OCI-LY7 (cell line): Measurements from ENCODE around the gene NKAIN2. TPM values are rescaled to one million over a fixed set of nuclear protein-coding genes. Genes with fewer than 3 reads are reported as not detected.
A peak's percentile ranks its signal among the peaks of the same experiment; 100 is the strongest.

Source experiments
- BruUV-seq: library from RNA; stranded (reverse); fragments of 400-500 nt; replicated peaks from 2 replicates; lab custom pipeline; 2021; lab: Mats Ljungman, UMichigan
- CTCF ChIA-PET: fragments of 300-600 bp; sonication (Branson Sonifier 250); formaldehyde crosslinking; loops from one replicate; lab custom pipeline; 2022; ENCODE audit warnings: antibody characterized with exemption; ENCODE audit not compliant: unreplicated experiment; lab: Charles Lee
- POLR2A ChIA-PET: fragments of 300-600 bp; sonication (Branson Sonifier 250); formaldehyde crosslinking; loops from one replicate; lab custom pipeline; 2022; ENCODE audit warnings: antibody characterized with exemption; lab: Charles Lee
- DNase-seq: peaks from one replicate; pipeline ENCODE4 v3.0.0-alpha.2; 2015; ENCODE audit warnings: low spot score
- H2AFZ ChIP-seq: fragments of 200-600 bp; sonication (generic), shearing (Covaris generic); 2 replicates; pipeline ENCODE4 v1.6.1; 2014; ENCODE audit warnings: mild to moderate bottlenecking, antibody characterized with exemption, low read length, moderate library complexity
- H3K27ac ChIP-seq: fragments of 200-600 bp; sonication (generic); 2 replicates; pipeline ENCODE4 v1.5.1; 2014; ENCODE audit warnings: mixed run types, low read depth, mild to moderate bottlenecking, moderate library complexity, low read length, inconsistent platforms; ENCODE audit not compliant: poor library complexity, severe bottlenecking
- H3K36me3 ChIP-seq: fragments of 200-600 bp; sonication (generic); 2 replicates; pipeline ENCODE4 v1.6.1; 2014; ENCODE audit warnings: mild to moderate bottlenecking, antibody characterized with exemption, low read length, moderate library complexity, mixed read lengths; ENCODE audit not compliant: insufficient read depth
- H3K4me1 ChIP-seq: fragments of 200-600 bp; sonication (generic); 2 replicates; pipeline ENCODE4 v1.5.1; 2014; ENCODE audit warnings: mild to moderate bottlenecking, low read length; ENCODE audit not compliant: insufficient read depth, poor library complexity, severe bottlenecking
- H3K4me2 ChIP-seq: fragments of 200-600 bp; sonication (generic); 2 replicates; pipeline ENCODE4 v1.6.1; 2014; ENCODE audit warnings: mild to moderate bottlenecking, low read length
- H3K4me3 ChIP-seq: fragments of 200-600 bp; sonication (generic); 2 replicates; pipeline ENCODE4 v1.5.1; 2014; ENCODE audit warnings: mild to moderate bottlenecking, low read depth, low read length; ENCODE audit not compliant: poor library complexity, severe bottlenecking
- H3K79me2 ChIP-seq: fragments of 200-600 bp; sonication (generic); 2 replicates; pipeline ENCODE4 v1.6.1; 2016; ENCODE audit warnings: low read depth, mild to moderate bottlenecking, low read length, moderate library complexity, mixed read lengths; ENCODE audit not compliant: insufficient read depth
- H3K9me2 ChIP-seq: fragments of 200-600 bp; sonication (generic); 2 replicates; pipeline ENCODE4 v1.6.1; 2016; ENCODE audit warnings: mild to moderate bottlenecking, low read length, mixed read lengths; ENCODE audit not compliant: insufficient read depth
- H3K9me3 ChIP-seq: fragments of 200-600 bp; sonication (generic); 2 replicates; pipeline ENCODE4 v1.6.1; 2014; ENCODE audit warnings: mild to moderate bottlenecking, mixed run types, low read length, mixed read lengths
- H4K20me1 ChIP-seq: fragments of 200-600 bp; sonication (generic); 2 replicates; pipeline ENCODE4 v1.6.1; 2014; ENCODE audit warnings: mild to moderate bottlenecking, antibody characterized with exemption, low read length, moderate library complexity, mixed read lengths; ENCODE audit not compliant: insufficient read depth
- CTCF ChIP-seq: fragments of 200-600 bp; sonication (generic); conservative IDR thresholded peaks from 2 replicates; pipeline ENCODE4 v1.5.1; 2014; ENCODE audit warnings: mild to moderate bottlenecking, antibody characterized with exemption, low read length, moderate library complexity, mixed read lengths
- EZH2phosphoT487 ChIP-seq: fragments of 200-600 bp; sonication (generic); IDR thresholded peaks from 2 replicates; pipeline ENCODE4 v1.6.1; 2018; ENCODE audit warnings: low read depth, borderline replicate concordance, mild to moderate bottlenecking, mixed run types, antibody characterized with exemption, low read length, moderate library complexity, mixed read lengths
- intact Hi-C: fragments of 100-400 bp; cut with micrococcal nuclease; formaldehyde crosslinking; loops from one replicate; pipeline ENCODE4 v1.10.0; 2022; ENCODE audit not compliant: unreplicated experiment
- total RNA-seq, 2 experiments: library from RNA; depleted of rRNA in 1 of 2; stranded (reverse); fragments of >200 nt in 1 of 2; shearing (Covaris generic) in 1 of 2; gene quantifications; 2 replicates each; pipeline ENCODE4 v1.2.3, GENCODE V29; 2014 to 2022

The NKAIN2 gene
- total RNA-seq, 2 experiments from 2014 or later: not detected

DNA sequence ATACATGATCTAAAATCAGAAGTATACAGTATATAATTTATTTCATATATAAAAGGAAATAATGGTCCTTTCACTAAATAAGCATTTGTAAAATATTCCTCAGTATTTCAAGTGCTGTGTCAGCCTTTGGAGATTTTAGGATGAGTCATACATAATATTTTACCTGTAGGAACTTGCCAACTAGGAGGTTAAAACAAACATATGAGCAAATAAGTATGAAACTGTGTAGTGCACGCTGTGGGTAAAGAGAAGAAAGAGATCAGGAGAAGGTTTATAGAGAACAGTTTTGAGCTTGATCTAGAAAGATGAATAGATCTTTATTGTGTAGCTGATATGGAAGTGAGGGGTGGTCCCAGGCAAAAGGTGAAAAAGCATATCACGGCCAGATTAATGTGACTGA lies 988.7 kb downstream of the NKAIN2 start:
- ChIA-PET CTCF (no interaction called here), POLR2A (no interaction called here)
- Histone ChIP-seq H3K79me2 (no peaks in the 10 kb centered on the region), H3K36me3 (no peaks in the 10 kb centered on the region), H3K9me2 (no peaks in the 10 kb centered on the region), H3K4me3 (no peak overlapping the region), H4K20me1 (no peaks in the 10 kb centered on the region), H2AFZ (no peak overlapping the region), H3K4me1 (no peaks in the 10 kb centered on the region), H3K9me3 (no peaks in the 10 kb centered on the region), H3K27ac (no peak overlapping the region), H3K4me2 (no peak overlapping the region)
- BruUV-seq: no TSS peak
- intact Hi-C loops: loop anchor here (10.0 kb wide), 1 partner anchor 398 kb away; no protein-coding TSS in a partner anchor
- TF ChIP-seq CTCF (no peak), EZH2phosphoT487 (no peak)
- DNase-seq: no peak

DNA sequence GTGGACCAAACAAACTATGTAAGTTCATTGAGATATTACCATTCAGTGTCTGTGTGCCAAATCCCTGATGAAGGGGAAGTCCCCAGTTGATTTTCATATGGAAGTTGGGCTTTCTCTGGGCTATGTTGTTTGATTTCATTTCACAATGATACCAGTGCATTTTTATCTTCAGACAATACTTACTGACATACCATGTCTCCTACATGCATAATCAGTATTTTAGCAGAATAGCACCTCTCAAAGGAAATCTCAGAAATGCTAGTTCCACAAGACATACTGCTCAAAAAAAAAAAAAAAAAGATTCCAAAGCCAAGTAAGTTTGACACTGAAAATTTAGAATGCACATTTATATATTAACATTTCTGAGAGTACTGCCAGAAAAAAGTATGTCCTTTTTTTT lies 989.7 kb downstream of the NKAIN2 start:
- intact Hi-C loops: loop anchor here (10.0 kb wide), 1 partner anchor 399 kb away; no protein-coding TSS in a partner anchor
- Histone ChIP-seq H2AFZ (no peak overlapping the region), H4K20me1 (no peaks in the 10 kb centered on the region), H3K9me2 (no peaks in the 10 kb centered on the region), H3K4me3 (no peak overlapping the region), H3K27ac (no peak overlapping the region), H3K4me1 (no peaks in the 10 kb centered on the region), H3K4me2 (no peak overlapping the region), H3K36me3 (no peaks in the 10 kb centered on the region), H3K9me3 (no peaks in the 10 kb centered on the region), H3K79me2 (no peaks in the 10 kb centered on the region)
- CTCF ChIA-PET: no interaction called here
- POLR2A ChIA-PET: no interaction called here
- no peak for TF ChIP-seq CTCF
- TF ChIP-seq EZH2phosphoT487: no peak
- BruUV-seq: no TSS peak
- no peak for DNase-seq

DNA sequence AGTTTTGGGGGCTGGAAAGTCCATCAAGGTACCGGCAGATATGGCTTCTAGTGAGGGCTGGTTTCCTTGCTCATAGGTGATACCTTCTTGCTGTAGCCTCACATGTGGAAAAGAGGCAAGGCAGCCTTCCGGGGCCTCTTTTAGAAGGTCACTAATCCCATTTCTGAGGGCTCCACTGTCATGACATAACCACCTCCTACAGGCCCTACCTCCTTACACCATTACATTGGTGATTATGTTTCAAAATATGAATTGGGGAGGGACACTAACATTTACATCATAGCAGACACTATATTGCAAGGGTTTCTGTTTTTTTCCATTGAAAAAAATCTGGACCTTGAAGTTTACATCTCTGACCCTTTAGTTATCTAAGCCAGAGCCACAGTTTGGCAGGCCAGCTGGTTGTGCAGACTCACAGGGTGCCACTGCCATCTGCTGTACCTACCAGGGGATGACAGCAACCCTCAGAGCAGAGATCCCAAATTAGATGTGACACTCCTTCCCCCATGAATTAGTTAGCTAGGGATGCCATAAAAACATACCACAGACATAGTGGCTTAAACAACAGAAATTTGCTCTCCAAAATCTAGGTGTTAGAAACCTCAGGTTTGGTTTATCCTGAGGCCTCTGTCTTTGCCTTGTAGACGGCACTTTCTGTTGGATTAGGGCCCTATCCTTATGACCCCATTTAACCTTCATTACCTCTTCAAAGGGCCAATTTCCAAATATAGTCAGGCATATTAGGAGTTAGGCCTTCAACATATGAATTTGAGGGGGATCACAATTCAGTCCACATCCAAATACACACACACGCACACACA lies 992.2 kb downstream of the NKAIN2 start:
- H3K36me3 ChIP-seq: no peaks in the 10 kb centered on the region
- POLR2A ChIA-PET: no interaction called here
- BruUV-seq: no TSS peak
- H4K20me1 ChIP-seq: no peaks in the 10 kb centered on the region
- intact Hi-C loops: loop anchor here (1.0 to 10.0 kb wide), 3 partner anchors 401 to 994 kb away; no protein-coding TSS in a partner anchor
- CTCF ChIA-PET: no interaction called here
- H3K9me3 ChIP-seq: no peaks in the 10 kb centered on the region
- no peaks in the 10 kb centered on the region for H3K9me2 ChIP-seq
- TF ChIP-seq CTCF: peak; percentile 73
- TF ChIP-seq EZH2phosphoT487: no peak
- H2AFZ ChIP-seq: no peak overlapping the region
- no peak overlapping the region for H3K27ac ChIP-seq
- no peak overlapping the region for H3K4me3 ChIP-seq
- no peaks in the 10 kb centered on the region for H3K4me1 ChIP-seq
- peak; percentile 43 for DNase-seq
- no peaks in the 10 kb centered on the region for H3K79me2 ChIP-seq
- H3K4me2 ChIP-seq: no peak overlapping the region
